Glutamatergic neuron (in vitro differentiated cells): ENCODE data around the gene NFATC2IP. TPM values are rescaled to one million over a fixed set of nuclear protein-coding genes. Genes with fewer than 3 reads are reported as not detected.
"Not testable (repeated sequence)": the region's sequence is repeated elsewhere in the genome, so short reads cannot be mapped to it uniquely, and the experiment has no call there.

Experiments
- DNase-seq: peaks from one replicate; pipeline ENCODE4 v3.0.0; 2022
- H3K27ac Mint-ChIP-seq: one replicate; pipeline ENCODE4 v1.8.0; 2020; ENCODE audit warnings: mild to moderate bottlenecking, mixed read lengths, inconsistent platforms; ENCODE audit not compliant: unreplicated experiment
- H3K27me3 Mint-ChIP-seq: one replicate; pipeline ENCODE4 v1.8.0; 2020; ENCODE audit warnings: mild to moderate bottlenecking, moderate library complexity, mixed read lengths, inconsistent platforms; ENCODE audit not compliant: unreplicated experiment
- H3K36me3 Mint-ChIP-seq: one replicate; pipeline ENCODE4 v1.8.0; 2020; ENCODE audit warnings: mild to moderate bottlenecking, mixed read lengths, inconsistent platforms; ENCODE audit not compliant: unreplicated experiment
- H3K4me1 Mint-ChIP-seq: one replicate; pipeline ENCODE4 v1.8.0; 2020; ENCODE audit warnings: mild to moderate bottlenecking, low read depth, mixed read lengths, inconsistent platforms; ENCODE audit not compliant: unreplicated experiment
- H3K4me3 Mint-ChIP-seq: one replicate; pipeline ENCODE4 v1.8.0; 2020; ENCODE audit warnings: mild to moderate bottlenecking, mixed read lengths, inconsistent platforms; ENCODE audit not compliant: unreplicated experiment
- H3K9me3 Mint-ChIP-seq: one replicate; pipeline ENCODE4 v1.8.0; 2020; ENCODE audit warnings: mild to moderate bottlenecking, moderate library complexity, mixed read lengths, inconsistent platforms; ENCODE audit not compliant: unreplicated experiment
- total RNA-seq: library from RNA; stranded (reverse); fragmentation: NEBNext Ultra II Directional; extraction: Animal tissue kit (Norgen Biotek cat#: 25700); gene quantifications from one replicate; pipeline ENCODE4 v1.2.1, GENCODE V29; 2021; ENCODE audit not compliant: unreplicated experiment
- TF ChIP-seq, protein P1 (sequence below): fragments of 200-600 bp; sonication (generic); IDR thresholded peaks from one replicate; pipeline ENCODE4 v1.5.0; 2021; ENCODE audit not compliant: partially characterized antibody, unreplicated experiment

The NFATC2IP gene
- total RNA-seq, 1 donor from 2014 or later, result 59.6 TPM

DNA sequence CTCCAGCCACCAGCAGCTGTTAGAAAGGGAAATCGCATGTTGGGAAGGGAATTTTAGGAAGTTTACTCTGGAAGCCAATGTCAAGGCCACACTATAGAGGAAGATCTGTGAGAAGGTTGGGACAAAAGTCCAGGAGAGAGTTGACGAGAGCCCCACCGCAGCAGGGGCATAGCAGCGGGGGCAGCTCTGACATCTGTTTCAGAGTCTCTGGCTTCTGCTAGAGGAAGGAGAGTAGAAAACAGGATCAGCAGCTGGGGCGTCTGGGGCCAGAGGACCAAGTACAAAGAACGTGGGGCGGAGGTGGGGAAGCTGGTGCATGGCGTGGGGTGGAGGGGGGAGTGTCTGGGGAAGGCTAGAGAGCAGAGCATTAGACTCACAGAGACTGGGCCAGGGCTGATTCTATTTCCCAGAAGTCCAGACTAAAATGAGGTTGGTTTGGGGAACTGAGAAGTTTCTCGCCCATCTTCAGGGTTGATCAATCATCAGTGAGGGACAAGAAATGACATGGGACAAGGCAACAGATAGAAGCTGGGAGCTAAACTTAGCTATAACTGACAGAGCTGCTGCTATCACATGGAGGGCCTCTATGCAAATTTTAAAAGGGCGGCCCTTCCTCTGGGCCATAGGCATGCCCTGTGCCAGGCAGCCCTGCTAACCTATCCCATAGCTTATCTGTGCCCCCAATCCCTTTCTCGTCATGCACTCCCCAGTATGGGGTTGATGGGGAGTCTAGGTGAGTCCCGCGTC lies 26.9 kb upstream of the NFATC2IP start:
- peaks cover 5% of the 10 kb centered on the region for H3K27me3 Mint-ChIP-seq
- H3K4me3 Mint-ChIP-seq, result peak overlapping the region; percentile 82
- peaks cover 8% of the 10 kb centered on the region for H3K9me3 Mint-ChIP-seq
- TF ChIP-seq, protein P1, sequence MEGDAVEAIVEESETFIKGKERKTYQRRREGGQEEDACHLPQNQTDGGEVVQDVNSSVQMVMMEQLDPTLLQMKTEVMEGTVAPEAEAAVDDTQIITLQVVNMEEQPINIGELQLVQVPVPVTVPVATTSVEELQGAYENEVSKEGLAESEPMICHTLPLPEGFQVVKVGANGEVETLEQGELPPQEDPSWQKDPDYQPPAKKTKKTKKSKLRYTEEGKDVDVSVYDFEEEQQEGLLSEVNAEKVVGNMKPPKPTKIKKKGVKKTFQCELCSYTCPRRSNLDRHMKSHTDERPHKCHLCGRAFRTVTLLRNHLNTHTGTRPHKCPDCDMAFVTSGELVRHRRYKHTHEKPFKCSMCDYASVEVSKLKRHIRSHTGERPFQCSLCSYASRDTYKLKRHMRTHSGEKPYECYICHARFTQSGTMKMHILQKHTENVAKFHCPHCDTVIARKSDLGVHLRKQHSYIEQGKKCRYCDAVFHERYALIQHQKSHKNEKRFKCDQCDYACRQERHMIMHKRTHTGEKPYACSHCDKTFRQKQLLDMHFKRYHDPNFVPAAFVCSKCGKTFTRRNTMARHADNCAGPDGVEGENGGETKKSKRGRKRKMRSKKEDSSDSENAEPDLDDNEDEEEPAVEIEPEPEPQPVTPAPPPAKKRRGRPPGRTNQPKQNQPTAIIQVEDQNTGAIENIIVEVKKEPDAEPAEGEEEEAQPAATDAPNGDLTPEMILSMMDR, result no peak
- peaks cover 11% of the 10 kb centered on the region for H3K4me1 Mint-ChIP-seq
- H3K36me3 Mint-ChIP-seq, result no peaks in the 10 kb centered on the region
- DNase-seq, result no peak
- H3K27ac Mint-ChIP-seq, result peak overlapping the region; percentile 56

DNA sequence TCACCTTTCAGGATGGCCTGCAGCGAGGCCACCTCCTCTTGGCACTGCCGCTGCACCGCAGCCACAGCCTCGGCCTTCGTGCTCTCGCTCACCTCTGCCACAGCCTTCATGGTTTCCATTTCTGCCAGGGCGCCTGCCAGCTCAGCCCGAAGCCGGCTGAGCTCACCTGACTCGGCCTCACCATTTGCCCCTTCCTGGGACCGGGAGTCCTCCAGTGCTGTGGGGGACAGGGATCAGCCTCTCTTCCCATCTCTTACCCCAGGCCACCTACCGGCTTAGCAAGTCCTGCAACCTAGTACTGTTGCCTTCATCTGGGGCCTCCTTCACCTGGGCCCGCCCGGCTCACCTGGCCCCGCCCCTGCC lies 26.4 kb upstream of the NFATC2IP start:
- Mint-ChIP-seq H3K27ac (no peak overlapping the region), H3K36me3 (no peaks in the 10 kb centered on the region), H3K27me3 (peaks cover 5% of the 10 kb centered on the region), H3K4me3 (peak overlapping the region; percentile 82), H3K4me1 (peaks cover 11% of the 10 kb centered on the region), H3K9me3 (peaks cover 8% of the 10 kb centered on the region)
- TF ChIP-seq, protein P1, result no peak
- DNase-seq, result no peak

DNA sequence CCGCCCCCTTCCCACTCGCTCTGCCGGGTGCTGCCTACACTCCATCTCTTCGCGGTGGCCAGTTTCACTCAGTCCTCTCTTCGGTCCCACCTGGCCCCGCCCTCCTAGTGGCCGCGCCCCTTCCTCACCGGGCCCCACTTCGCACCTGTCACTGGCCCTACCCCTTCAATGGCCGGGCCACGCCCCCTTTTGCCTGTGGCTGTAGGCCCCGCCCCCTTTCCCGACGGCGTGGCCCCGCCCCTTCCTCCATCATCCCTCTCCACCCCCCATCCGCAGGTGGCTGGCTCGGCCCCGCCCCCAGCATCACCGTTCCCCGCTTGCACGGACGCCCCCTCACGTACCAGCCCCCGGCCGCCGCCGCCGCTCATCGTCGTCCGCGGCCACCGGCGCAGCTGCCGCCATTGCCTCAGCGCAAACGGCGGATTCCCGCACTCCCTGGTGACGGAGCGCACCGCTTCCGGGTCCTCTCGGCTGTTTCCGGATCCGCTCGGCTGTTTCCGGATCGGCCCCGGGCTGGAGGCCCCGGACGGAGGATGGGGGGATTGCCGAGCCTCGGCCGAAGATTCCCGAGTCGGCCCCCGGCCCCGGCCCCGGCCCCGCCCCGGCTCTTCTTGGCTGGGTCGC lies 25.9 kb upstream of the NFATC2IP start, which contains the start of gene RABEP2:
Gene RABEP2 (minus strand): TSS at position 477 of the 624 bp plus-strand sequence. CDS start 75 bp downstream, at position 402.
- Mint-ChIP-seq H3K27me3 (peaks cover 5% of the 10 kb centered on the region), H3K27ac (peak within 1 kb of the TSS; percentile 96), H3K4me3 (peak within 1 kb of the TSS; percentile 91), H3K9me3 (peaks cover 8% of the 10 kb centered on the region), H3K36me3 (no peaks in the 10 kb centered on the region), H3K4me1 (peaks cover 7% of the 10 kb centered on the region)
- DNase-seq, result peak; percentile 99
- TF ChIP-seq, protein P1, result no peak

DNA sequence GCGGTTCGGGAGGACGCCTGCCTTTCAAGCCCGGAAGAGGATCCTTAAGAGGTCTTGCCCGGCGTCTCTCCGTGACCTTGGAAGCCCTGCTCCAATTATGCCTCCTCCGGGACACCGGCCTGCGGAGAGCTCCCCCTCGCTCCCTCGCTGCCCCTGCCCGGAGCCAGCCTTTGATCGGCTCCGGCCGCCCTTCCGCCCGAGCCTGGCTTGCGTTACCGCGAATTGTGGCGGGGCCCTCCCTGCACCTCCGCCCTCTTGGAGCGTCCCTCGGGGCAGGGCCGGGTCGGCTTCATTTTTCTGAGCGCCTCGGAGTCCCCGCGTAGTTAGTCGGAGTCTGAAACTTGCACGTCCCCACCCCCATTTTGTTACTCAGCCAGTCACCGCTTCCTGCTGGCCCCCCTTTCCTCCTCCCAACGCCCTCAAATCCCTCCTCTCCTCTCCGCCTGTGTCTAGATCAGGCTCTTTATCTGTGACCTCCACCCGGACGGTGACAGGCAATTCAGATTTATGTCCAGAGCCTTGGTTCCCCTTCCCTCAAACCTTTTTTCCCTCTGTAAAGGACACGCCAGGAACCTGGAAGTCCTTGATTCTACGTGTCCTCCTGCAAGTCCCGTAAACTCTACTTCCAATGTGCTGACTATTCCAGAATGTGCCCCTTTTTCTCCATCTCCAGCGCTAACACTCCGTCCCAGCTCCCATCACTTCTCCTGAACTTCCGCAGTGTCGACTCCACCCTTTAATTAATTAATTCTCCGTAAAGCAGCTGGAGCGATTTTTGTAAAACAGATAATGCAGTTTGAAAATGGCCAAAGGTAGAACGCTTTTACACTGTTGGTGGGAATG lies 25.1 kb upstream of the NFATC2IP start:
- TF ChIP-seq, protein P1, result no peak
- peak overlapping the region; percentile 96 for H3K27ac Mint-ChIP-seq
- H3K9me3 Mint-ChIP-seq, result peaks cover 8% of the 10 kb centered on the region
- peaks cover 5% of the 10 kb centered on the region for H3K27me3 Mint-ChIP-seq
- H3K4me1 Mint-ChIP-seq, result peaks cover 7% of the 10 kb centered on the region
- peak overlapping the region; percentile 91 for H3K4me3 Mint-ChIP-seq
- peak; percentile 87 for DNase-seq
- no peaks in the 10 kb centered on the region for H3K36me3 Mint-ChIP-seq

DNA sequence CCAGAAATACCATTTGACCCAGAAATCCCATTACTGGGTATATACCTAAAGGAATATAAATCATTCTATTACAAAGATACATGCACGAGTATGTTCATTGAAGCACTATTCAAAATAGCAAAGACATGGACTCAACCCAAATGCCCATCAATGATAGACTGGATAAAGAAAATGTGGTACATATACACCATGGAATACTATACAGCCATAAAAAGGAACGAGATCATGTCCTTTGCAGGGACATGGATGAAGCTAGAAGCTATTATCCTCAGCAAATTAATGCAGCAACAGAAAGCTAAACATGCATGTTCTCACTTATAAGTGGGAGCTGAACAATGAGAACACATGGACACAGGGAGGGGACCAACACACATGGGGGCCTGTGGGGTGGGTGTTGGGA lies 24.5 kb upstream of the NFATC2IP start:
- H3K9me3 Mint-ChIP-seq, H3K36me3 Mint-ChIP-seq, H3K27me3 Mint-ChIP-seq, DNase-seq: not testable (repeated sequence)
- H3K4me3 Mint-ChIP-seq, result peak overlapping the region; percentile 91
- H3K4me1 Mint-ChIP-seq, result peaks cover 12% of the 10 kb centered on the region
- peak overlapping the region; percentile 96 for H3K27ac Mint-ChIP-seq
